DND-41 (cell line): ENCODE data around the gene APPL1.

Source experiments
- EZH2 ChIP-seq: IDR thresholded peaks from 3 replicates; pipeline ENCODE4 v1.6.1; 2012; ENCODE audit warnings: borderline replicate concordance, low read depth, mild to moderate bottlenecking, moderate library complexity, low read length, inconsistent platforms; ENCODE audit not compliant: severe bottlenecking
- TF ChIP-seq, protein P1 (sequence below): IDR thresholded peaks from 2 replicates; pipeline ENCODE4 v1.5.1; 2012; ENCODE audit warnings: borderline replicate concordance, low read length, moderate library complexity, mild to moderate bottlenecking; ENCODE audit not compliant: poor library complexity, severe bottlenecking; ENCODE audit errors: extremely low read depth

DNA sequence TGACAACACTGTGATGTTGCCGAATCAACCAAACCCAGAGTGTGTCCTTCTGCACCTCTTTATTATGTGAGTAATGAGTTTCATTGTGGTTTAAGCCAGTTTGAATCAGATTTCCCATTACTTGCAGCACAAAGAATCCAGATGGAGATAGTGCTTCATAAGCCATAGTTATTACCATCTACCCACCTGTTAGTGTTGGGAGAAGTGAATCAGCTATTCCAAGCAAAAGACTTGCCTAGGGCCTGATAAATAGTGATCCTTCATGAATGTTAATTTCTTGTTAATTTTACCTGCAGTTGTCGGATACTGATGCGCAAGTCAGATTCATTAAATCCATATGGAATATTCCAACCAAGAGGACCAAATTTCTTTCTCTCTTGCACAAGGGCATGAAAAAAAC is 86.7 kb downstream of the APPL1 start:
- TF ChIP-seq, protein P1, sequence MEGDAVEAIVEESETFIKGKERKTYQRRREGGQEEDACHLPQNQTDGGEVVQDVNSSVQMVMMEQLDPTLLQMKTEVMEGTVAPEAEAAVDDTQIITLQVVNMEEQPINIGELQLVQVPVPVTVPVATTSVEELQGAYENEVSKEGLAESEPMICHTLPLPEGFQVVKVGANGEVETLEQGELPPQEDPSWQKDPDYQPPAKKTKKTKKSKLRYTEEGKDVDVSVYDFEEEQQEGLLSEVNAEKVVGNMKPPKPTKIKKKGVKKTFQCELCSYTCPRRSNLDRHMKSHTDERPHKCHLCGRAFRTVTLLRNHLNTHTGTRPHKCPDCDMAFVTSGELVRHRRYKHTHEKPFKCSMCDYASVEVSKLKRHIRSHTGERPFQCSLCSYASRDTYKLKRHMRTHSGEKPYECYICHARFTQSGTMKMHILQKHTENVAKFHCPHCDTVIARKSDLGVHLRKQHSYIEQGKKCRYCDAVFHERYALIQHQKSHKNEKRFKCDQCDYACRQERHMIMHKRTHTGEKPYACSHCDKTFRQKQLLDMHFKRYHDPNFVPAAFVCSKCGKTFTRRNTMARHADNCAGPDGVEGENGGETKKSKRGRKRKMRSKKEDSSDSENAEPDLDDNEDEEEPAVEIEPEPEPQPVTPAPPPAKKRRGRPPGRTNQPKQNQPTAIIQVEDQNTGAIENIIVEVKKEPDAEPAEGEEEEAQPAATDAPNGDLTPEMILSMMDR = no peak
- no peak for TF ChIP-seq EZH2
